K562 (cell line): ENCODE measurements around the gene SORCS1.

ENCODE experiments used
- CREB1 ChIP-seq, 2 experiments: sonication (generic) in 1 of 2; formaldehyde crosslinking in 1 of 2; IDR thresholded peaks; 2 replicates each; pipeline versions ENCODE4 v1.6.1 to v1.8.0; 2012 to 2022; ENCODE audit warnings: inconsistent platforms in 1 of 2, mild to moderate bottlenecking in 1 of 2, missing genetic modification reagents in 1 of 2, moderate library complexity in 1 of 2
- MEIS2 ChIP-seq: fragments of 450-650 bp; IDR thresholded peaks from 2 replicates; pipeline ENCODE4 v1.6.1; 2014; ENCODE audit warnings: mild to moderate bottlenecking; ENCODE audit not compliant: partially characterized antibody
- POLR2A ChIP-seq: fragments of 450-650 bp; conservative IDR thresholded peaks from 2 replicates; pipeline ENCODE4 v1.6.1; 2016
- TAF1 ChIP-seq: IDR thresholded peaks from 2 replicates; pipeline ENCODE4 v1.6.1; 2011; ENCODE audit warnings: mild to moderate bottlenecking, low read length, moderate library complexity; ENCODE audit not compliant: insufficient read depth, control insufficient read depth, severe bottlenecking; ENCODE audit errors: extremely low read depth
- TF ChIP-seq, protein P1 (sequence below): sonication (generic); formaldehyde crosslinking; IDR thresholded peaks from 2 replicates; pipeline ENCODE4 v1.5.0; 2020; ENCODE audit warnings: missing genetic modification reagents
- TF ChIP-seq, protein P2 (sequence below): sonication (generic); formaldehyde crosslinking; IDR thresholded peaks from 2 replicates; pipeline ENCODE4 v1.9.0; 2022; ENCODE audit warnings: mild to moderate bottlenecking, missing genetic modification reagents
- TF ChIP-seq, protein P3 (sequence below): sonication (generic); formaldehyde crosslinking; IDR thresholded peaks from 2 replicates; pipeline ENCODE4 v1.8.0; 2022; ENCODE audit warnings: mild to moderate bottlenecking, missing genetic modification reagents

DNA sequence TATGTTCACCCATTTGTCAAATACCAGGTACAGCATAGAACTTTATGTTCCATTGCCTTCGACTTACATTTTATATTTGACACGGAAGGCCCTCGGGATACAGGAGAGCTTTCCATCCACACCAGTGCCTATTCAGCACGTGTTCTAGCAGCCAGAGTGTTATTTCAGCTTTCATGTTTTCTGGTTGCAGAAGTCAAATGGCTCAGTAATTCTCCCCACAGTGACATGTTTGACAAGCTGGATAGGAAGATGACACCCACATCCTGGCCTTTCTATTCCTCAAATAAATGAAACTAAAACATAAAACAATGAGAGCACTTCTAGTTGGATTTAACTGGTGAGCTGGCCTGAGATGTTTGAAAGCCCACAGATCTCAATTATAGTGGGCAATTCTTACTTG, 173.4 kb downstream of the SORCS1 start:
- TF ChIP-seq, protein P1, sequence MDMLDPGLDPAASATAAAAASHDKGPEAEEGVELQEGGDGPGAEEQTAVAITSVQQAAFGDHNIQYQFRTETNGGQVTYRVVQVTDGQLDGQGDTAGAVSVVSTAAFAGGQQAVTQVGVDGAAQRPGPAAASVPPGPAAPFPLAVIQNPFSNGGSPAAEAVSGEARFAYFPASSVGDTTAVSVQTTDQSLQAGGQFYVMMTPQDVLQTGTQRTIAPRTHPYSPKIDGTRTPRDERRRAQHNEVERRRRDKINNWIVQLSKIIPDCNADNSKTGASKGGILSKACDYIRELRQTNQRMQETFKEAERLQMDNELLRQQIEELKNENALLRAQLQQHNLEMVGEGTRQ, result no peak
- TF ChIP-seq TAF1 (no peak), POLR2A (no peak), CREB1 (IDR thresholded peaks at IDR 0.05) (no peak), CREB1 (CRISPR knock-in tag; IDR thresholded peaks at IDR 0.05) (no peak), MEIS2 (no peak)
- TF ChIP-seq, protein P2, sequence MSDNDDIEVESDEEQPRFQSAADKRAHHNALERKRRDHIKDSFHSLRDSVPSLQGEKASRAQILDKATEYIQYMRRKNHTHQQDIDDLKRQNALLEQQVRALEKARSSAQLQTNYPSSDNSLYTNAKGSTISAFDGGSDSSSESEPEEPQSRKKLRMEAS (CRISPR knock-in tag), result no peak
- TF ChIP-seq, protein P3, sequence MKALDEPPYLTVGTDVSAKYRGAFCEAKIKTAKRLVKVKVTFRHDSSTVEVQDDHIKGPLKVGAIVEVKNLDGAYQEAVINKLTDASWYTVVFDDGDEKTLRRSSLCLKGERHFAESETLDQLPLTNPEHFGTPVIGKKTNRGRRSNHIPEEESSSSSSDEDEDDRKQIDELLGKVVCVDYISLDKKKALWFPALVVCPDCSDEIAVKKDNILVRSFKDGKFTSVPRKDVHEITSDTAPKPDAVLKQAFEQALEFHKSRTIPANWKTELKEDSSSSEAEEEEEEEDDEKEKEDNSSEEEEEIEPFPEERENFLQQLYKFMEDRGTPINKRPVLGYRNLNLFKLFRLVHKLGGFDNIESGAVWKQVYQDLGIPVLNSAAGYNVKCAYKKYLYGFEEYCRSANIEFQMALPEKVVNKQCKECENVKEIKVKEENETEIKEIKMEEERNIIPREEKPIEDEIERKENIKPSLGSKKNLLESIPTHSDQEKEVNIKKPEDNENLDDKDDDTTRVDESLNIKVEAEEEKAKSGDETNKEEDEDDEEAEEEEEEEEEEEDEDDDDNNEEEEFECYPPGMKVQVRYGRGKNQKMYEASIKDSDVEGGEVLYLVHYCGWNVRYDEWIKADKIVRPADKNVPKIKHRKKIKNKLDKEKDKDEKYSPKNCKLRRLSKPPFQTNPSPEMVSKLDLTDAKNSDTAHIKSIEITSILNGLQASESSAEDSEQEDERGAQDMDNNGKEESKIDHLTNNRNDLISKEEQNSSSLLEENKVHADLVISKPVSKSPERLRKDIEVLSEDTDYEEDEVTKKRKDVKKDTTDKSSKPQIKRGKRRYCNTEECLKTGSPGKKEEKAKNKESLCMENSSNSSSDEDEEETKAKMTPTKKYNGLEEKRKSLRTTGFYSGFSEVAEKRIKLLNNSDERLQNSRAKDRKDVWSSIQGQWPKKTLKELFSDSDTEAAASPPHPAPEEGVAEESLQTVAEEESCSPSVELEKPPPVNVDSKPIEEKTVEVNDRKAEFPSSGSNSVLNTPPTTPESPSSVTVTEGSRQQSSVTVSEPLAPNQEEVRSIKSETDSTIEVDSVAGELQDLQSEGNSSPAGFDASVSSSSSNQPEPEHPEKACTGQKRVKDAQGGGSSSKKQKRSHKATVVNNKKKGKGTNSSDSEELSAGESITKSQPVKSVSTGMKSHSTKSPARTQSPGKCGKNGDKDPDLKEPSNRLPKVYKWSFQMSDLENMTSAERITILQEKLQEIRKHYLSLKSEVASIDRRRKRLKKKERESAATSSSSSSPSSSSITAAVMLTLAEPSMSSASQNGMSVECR, result no peak
